PC-3 (cell line): ENCODE measurements around the gene RBM20. TPM values are rescaled to one million over a fixed set of nuclear protein-coding genes. Genes with fewer than 3 reads are reported as not detected.
A peak's percentile ranks its signal among the peaks of the same experiment; 100 is the strongest.

Experiments used
- ATAC-seq: fragments of 200-7000 bp; cut with Tn5 transposase; 2 replicates; pipeline ENCODE4 v1.9.1; 2020; ENCODE audit warnings: mild to moderate bottlenecking, moderate library complexity
- BruUV-seq: library from RNA; stranded (reverse); fragments of 400-500 nt; replicated peaks from 2 replicates; lab custom pipeline; 2021; lab: Mats Ljungman, UMichigan
- CTCF ChIA-PET: fragments of 300-600 bp; sonication (Branson Sonifier 250); formaldehyde crosslinking; loops from one replicate; lab custom pipeline; 2022; ENCODE audit warnings: antibody characterized with exemption; lab: Charles Lee
- POLR2A ChIA-PET: fragments of 300-600 bp; sonication (Branson Sonifier 250); formaldehyde crosslinking; loops from one replicate; lab custom pipeline; 2022; ENCODE audit warnings: antibody characterized with exemption; ENCODE audit not compliant: unreplicated experiment; lab: Charles Lee
- DNase-seq: peaks from one replicate; pipeline ENCODE4 v3.0.0-alpha.2; 2015
- H2AFZ ChIP-seq: fragments of 300-600 bp; sonication (generic); 2 replicates; pipeline ENCODE4 v1.6.0; 2016; ENCODE audit warnings: antibody characterized with exemption, low read length
- H3F3A ChIP-seq: fragments of 300-600 bp; sonication (generic); one replicate; pipeline ENCODE4 v1.6.0; 2017; ENCODE audit warnings: antibody characterized with exemption, low read length, control low read depth, mild to moderate bottlenecking; ENCODE audit not compliant: unreplicated experiment
- H3K27ac ChIP-seq: fragments of 300-600 bp; sonication (generic); 2 replicates; pipeline ENCODE4 v1.5.1; 2016; ENCODE audit warnings: mild to moderate bottlenecking, low read length
- H3K27me3 ChIP-seq: fragments of 300-600 bp; sonication (generic); 2 replicates; pipeline ENCODE4 v1.6.1; 2016; ENCODE audit warnings: low read length, mixed read lengths
- H3K36me3 ChIP-seq: fragments of 300-600 bp; sonication (generic); 2 replicates; pipeline ENCODE4 v1.6.1; 2016; ENCODE audit warnings: low read depth, mixed run types, low read length, mixed read lengths
- H3K4me1 ChIP-seq: fragments of 300-600 bp; sonication (generic); 2 replicates; pipeline ENCODE4 v1.5.1; 2016; ENCODE audit warnings: low read length; ENCODE audit not compliant: insufficient read depth
- H3K4me2 ChIP-seq: fragments of 300-600 bp; sonication (generic); 2 replicates; pipeline ENCODE4 v1.6.0; 2016; ENCODE audit warnings: low read length
- H3K4me3 ChIP-seq: fragments of 300-600 bp; sonication (generic); 2 replicates; pipeline ENCODE4 v1.5.1; 2016; ENCODE audit warnings: mild to moderate bottlenecking, low read length, mixed read lengths
- H3K79me2 ChIP-seq: fragments of 300-600 bp; sonication (generic); 2 replicates; pipeline ENCODE4 v1.6.1; 2017; ENCODE audit warnings: low read length, mixed read lengths
- H3K9ac ChIP-seq: fragments of 300-600 bp; sonication (generic); 2 replicates; pipeline ENCODE4 v1.6.0; 2016; ENCODE audit warnings: mild to moderate bottlenecking, low read length
- H3K9me2 ChIP-seq: fragments of 300-600 bp; sonication (generic); replicated peaks from 2 replicates; pipeline ENCODE4 v1.6.1; 2016; ENCODE audit warnings: mixed run types, low read length, mixed read lengths
- H3K9me3 ChIP-seq: fragments of 300-600 bp; sonication (generic); 2 replicates; pipeline ENCODE4 v1.6.1; 2016; ENCODE audit warnings: low read length, mixed read lengths
- H4K20me1 ChIP-seq: fragments of 300-600 bp; sonication (generic); 2 replicates; pipeline ENCODE4 v1.6.1; 2016; ENCODE audit warnings: low read length, mixed read lengths
- EZH2 ChIP-seq: fragments of 300-600 bp; sonication (generic); IDR thresholded peaks from one replicate; pipeline ENCODE4 v1.6.1; 2017; ENCODE audit warnings: antibody characterized with exemption, mild to moderate bottlenecking, low read length; ENCODE audit not compliant: unreplicated experiment
- EZH2phosphoT487 ChIP-seq: fragments of 300-600 bp; sonication (generic); IDR thresholded peaks from 2 replicates; pipeline ENCODE4 v1.6.1; 2018; ENCODE audit warnings: mild to moderate bottlenecking, antibody characterized with exemption, low read length, borderline replicate concordance
- intact Hi-C: fragments of 100-400 bp; cut with micrococcal nuclease; formaldehyde crosslinking; loops from 2 replicates; pipeline ENCODE4 v1.9.0; 2023
- total RNA-seq: library from RNA; depleted of rRNA; stranded (reverse); fragments of >200 nt; gene quantifications from 2 replicates; pipeline ENCODE4 v1.2.3, GENCODE V29; 2014
- TF ChIP-seq, protein P1 (sequence below): fragments of 300-600 bp; sonication (generic); conservative IDR thresholded peaks from 2 replicates; pipeline ENCODE4 v1.5.1; 2017; ENCODE audit warnings: antibody characterized with exemption, low read depth, mild to moderate bottlenecking, low read length

The RBM20 gene
- total RNA-seq, 1 experiment from 2014 or later: 0.40 TPM

DNA sequence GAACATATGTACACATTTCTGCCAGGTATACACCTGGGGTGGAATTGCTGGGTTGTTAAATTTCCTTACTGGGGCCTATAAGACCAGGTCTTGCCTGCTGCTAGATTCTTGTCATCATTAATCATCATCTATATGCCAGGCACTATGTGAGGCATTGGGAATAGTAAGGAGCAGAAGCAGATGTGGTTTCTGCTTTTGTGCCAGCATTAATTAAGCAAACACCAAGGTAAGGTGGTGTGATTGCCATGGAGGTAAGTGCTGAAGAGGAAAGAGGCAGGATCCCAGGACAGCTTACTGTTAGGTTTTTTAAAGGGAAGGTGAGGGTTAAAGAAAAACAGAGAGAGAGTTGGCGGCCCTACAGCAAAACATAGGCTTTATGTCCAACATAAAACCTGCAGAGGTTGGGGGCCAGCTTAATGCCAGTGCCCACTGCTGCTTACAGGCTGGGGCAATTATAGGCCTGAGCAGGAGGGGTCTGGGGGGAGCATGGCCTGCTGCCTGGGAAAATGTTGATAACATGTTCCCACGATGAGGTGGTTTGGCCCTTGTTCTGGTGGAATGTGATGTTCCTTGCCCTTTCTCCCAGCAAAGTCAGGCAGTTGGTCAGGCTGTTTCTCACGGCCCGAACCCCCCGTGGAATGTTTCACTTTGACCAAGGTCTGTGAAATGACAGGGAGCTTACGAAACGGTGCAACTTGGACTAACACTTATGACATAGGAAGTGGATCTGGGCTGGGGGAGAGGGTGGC is 93.9 kb downstream of the RBM20 start:
- peaks cover 3% of the 10 kb centered on the region; the same call in 1 of the 2 replicates for H3K4me1 ChIP-seq
- H3K4me3 ChIP-seq: no peak overlapping the region
- ATAC-seq: no peak
- no peak overlapping the region for H3K27ac ChIP-seq
- POLR2A ChIA-PET: no interaction called here
- no peak overlapping the region for H3K9ac ChIP-seq
- no peaks in the 10 kb centered on the region for H3K79me2 ChIP-seq
- H3F3A ChIP-seq: no peaks in the 10 kb centered on the region
- no peak for DNase-seq
- no peaks in the 10 kb centered on the region for H3K9me3 ChIP-seq
- no TSS peak for BruUV-seq
- intact Hi-C loops: loop anchor here (10.0 kb wide), 1 partner anchor 53 kb away; no protein-coding TSS in a partner anchor
- no peak overlapping the region for H3K4me2 ChIP-seq
- H2AFZ ChIP-seq: no peak overlapping the region
- CTCF ChIA-PET: interaction anchor here (0.6 kb wide), 1 partner anchor 20 kb away, joined by 7 read pairs; no protein-coding TSS in a partner anchor
- H3K27me3 ChIP-seq: no peaks in the 10 kb centered on the region
- no peaks in the 10 kb centered on the region for H4K20me1 ChIP-seq
- TF ChIP-seq, protein P1, sequence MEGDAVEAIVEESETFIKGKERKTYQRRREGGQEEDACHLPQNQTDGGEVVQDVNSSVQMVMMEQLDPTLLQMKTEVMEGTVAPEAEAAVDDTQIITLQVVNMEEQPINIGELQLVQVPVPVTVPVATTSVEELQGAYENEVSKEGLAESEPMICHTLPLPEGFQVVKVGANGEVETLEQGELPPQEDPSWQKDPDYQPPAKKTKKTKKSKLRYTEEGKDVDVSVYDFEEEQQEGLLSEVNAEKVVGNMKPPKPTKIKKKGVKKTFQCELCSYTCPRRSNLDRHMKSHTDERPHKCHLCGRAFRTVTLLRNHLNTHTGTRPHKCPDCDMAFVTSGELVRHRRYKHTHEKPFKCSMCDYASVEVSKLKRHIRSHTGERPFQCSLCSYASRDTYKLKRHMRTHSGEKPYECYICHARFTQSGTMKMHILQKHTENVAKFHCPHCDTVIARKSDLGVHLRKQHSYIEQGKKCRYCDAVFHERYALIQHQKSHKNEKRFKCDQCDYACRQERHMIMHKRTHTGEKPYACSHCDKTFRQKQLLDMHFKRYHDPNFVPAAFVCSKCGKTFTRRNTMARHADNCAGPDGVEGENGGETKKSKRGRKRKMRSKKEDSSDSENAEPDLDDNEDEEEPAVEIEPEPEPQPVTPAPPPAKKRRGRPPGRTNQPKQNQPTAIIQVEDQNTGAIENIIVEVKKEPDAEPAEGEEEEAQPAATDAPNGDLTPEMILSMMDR: no peak
- H3K9me2 ChIP-seq: no peaks in the 10 kb centered on the region
- H3K36me3 ChIP-seq: no peaks in the 10 kb centered on the region

DNA sequence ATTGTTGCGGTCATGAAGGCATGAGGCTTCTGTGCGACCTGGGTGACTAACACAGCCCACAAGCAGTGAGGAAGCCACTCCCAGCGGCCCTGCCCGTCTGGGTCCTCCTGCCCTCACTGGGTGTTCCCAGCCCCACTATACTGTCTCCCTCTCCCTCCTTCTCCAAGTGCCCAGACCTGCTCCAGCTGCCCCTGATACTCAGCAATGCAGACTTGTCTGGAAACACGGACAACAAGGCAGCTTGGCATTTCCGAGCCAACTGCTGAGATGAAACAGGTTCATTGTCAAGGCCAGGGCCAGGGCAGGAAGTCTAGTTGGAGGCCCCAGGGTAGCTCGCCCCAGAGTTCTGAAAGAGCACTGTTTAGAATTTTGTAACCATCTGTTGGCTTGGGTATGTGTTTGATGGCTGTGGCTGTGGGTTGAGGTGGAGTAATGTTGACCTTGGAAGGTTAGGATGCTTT is 95.7 kb downstream of the RBM20 start:
- BruUV-seq: no TSS peak
- Histone ChIP-seq H2AFZ (no peak overlapping the region), H3K27ac (no peak overlapping the region), H3K9me2 (no peaks in the 10 kb centered on the region), H3K4me2 (no peak overlapping the region), H3K36me3 (no peaks in the 10 kb centered on the region), H3K4me1 (no peaks in the 10 kb centered on the region), H3F3A (no peaks in the 10 kb centered on the region), H3K9ac (no peak overlapping the region), H3K27me3 (no peaks in the 10 kb centered on the region), H3K9me3 (no peaks in the 10 kb centered on the region), H3K79me2 (no peaks in the 10 kb centered on the region), H3K4me3 (no peak overlapping the region), H4K20me1 (no peaks in the 10 kb centered on the region)
- TF ChIP-seq EZH2phosphoT487 (no peak), EZH2 (no peak)
- TF ChIP-seq, protein P1: no peak
- DNase-seq (peak; percentile 8), ATAC-seq (peak; percentile 35; the same call in 1 of the 2 replicates)
- intact Hi-C loops: loop anchor here (10.0 kb wide), 1 partner anchor 55 kb away; no protein-coding TSS in a partner anchor
- POLR2A ChIA-PET: no interaction called here
- CTCF ChIA-PET: no interaction called here

DNA sequence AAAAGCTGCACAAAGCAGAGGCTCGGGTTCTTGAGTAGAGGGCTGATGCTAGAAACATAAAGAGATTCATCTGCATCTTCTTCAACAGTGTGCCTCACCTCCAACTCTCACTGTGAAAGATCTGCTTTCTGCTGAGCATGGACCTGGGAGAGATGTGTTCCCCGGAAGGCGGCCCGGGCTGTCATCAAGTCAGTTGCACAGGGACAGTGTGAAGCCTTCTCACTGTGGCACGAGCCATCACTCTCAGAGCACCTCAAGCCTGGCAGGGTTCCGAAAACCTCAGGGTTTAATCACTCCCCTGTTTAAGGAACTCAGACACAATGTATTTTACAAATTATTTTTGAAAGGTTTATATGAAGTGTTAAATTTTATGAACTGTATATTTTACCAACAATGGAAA is 98.7 kb downstream of the RBM20 start:
- Histone ChIP-seq H3K9me3 (no peaks in the 10 kb centered on the region), H2AFZ (no peak overlapping the region), H3K79me2 (no peaks in the 10 kb centered on the region), H3K4me3 (no peak overlapping the region), H3F3A (no peaks in the 10 kb centered on the region), H3K9me2 (no peaks in the 10 kb centered on the region), H3K4me2 (no peak overlapping the region), H4K20me1 (no peaks in the 10 kb centered on the region), H3K27me3 (no peaks in the 10 kb centered on the region), H3K36me3 (no peaks in the 10 kb centered on the region), H3K4me1 (no peaks in the 10 kb centered on the region), H3K27ac (no peak overlapping the region), H3K9ac (no peak overlapping the region)
- POLR2A ChIA-PET: interaction anchor here (0.5 kb wide), 1 partner anchor 270 kb away, joined by 10 read pairs; no protein-coding TSS in a partner anchor
- no TSS peak for BruUV-seq
- intact Hi-C loops: no loop called here
- ATAC-seq: no peak
- TF ChIP-seq, protein P1: no peak
- CTCF ChIA-PET: no interaction called here
- DNase-seq: no peak
